SK-N-SH treated with all-trans-retinoic acid at 6 μM for 48 hours (cell line): Measurements from ENCODE around the gene SERPING1.

ENCODE experiments used
- ATAC-seq: fragments of 200-7000 bp; cut with Tn5 transposase; 3 replicates; pipeline ENCODE4 v1.9.1; 2020; ENCODE audit warnings: mild to moderate bottlenecking, moderate library complexity
- ARNTL ChIP-seq: fragments of 450-650 bp; formaldehyde crosslinking; IDR thresholded peaks from 2 replicates; pipeline ENCODE4 v1.5.0; 2020; ENCODE audit warnings: low read depth, mild to moderate bottlenecking, moderate library complexity, borderline replicate concordance
- BACH2 ChIP-seq: fragments of 250-450 bp; sonication (Bioruptor Pico); IDR thresholded peaks from 2 replicates; pipeline ENCODE4 v1.9.0; 2021; ENCODE audit warnings: mild to moderate bottlenecking, borderline replicate concordance
- CSDC2 ChIP-seq: fragments of 250-450 bp; sonication (Bioruptor Pico); IDR thresholded peaks from 2 replicates; pipeline ENCODE4 v1.5.0; 2020; ENCODE audit warnings: mild to moderate bottlenecking, moderate library complexity
- ESRRG ChIP-seq: fragments of 250-450 bp; sonication (Bioruptor Pico); IDR thresholded peaks from 2 replicates; pipeline ENCODE4 v1.6.1; 2021; ENCODE audit warnings: mild to moderate bottlenecking
- GLIS3 ChIP-seq: fragments of 250-450 bp; sonication (Bioruptor Pico); IDR thresholded peaks from 2 replicates; pipeline ENCODE4 v1.5.0; 2020; ENCODE audit warnings: mild to moderate bottlenecking, moderate library complexity
- ISL1 ChIP-seq: fragments of 250-450 bp; sonication (Bioruptor Pico); IDR thresholded peaks from 2 replicates; pipeline ENCODE4 v2.1.2; 2022; ENCODE audit warnings: mild to moderate bottlenecking, moderate library complexity
- OSR1 ChIP-seq: fragments of 250-450 bp; sonication (Bioruptor Pico); IDR thresholded peaks from 2 replicates; pipeline ENCODE4 v1.8.0; 2022; ENCODE audit warnings: moderate library complexity, mild to moderate bottlenecking, inconsistent platforms
- PPARA ChIP-seq: fragments of 250-450 bp; sonication (Bioruptor Pico); IDR thresholded peaks from 2 replicates; pipeline ENCODE4 v1.5.0; 2020; ENCODE audit warnings: mild to moderate bottlenecking, borderline replicate concordance
- RARB ChIP-seq: fragments of 250-450 bp; sonication (Bioruptor Pico); IDR thresholded peaks from 2 replicates; pipeline ENCODE4 v1.8.0; 2021; ENCODE audit warnings: mild to moderate bottlenecking, moderate library complexity
- SNAI2 ChIP-seq: fragments of 250-450 bp; sonication (Bioruptor Pico); IDR thresholded peaks from 2 replicates; pipeline ENCODE4 v1.5.0; 2020; ENCODE audit warnings: mild to moderate bottlenecking, moderate library complexity
- TCF4 ChIP-seq: fragments of 250-450 bp; sonication (Bioruptor Pico); IDR thresholded peaks from 2 replicates; pipeline ENCODE4 v1.8.0; 2021; ENCODE audit warnings: mild to moderate bottlenecking, moderate library complexity, borderline replicate concordance
- TOX ChIP-seq: fragments of 250-450 bp; sonication (Bioruptor Pico); IDR thresholded peaks from 2 replicates; pipeline ENCODE4 v1.8.0; 2021; ENCODE audit warnings: mild to moderate bottlenecking, moderate library complexity, borderline replicate concordance
- ZC3H10 ChIP-seq: fragments of 250-450 bp; sonication (Bioruptor Pico); IDR thresholded peaks from 2 replicates; pipeline ENCODE4 v1.5.1; 2021; ENCODE audit warnings: mild to moderate bottlenecking, moderate library complexity
- ZFP3 ChIP-seq: fragments of 250-450 bp; sonication (Bioruptor Pico); IDR thresholded peaks from 2 replicates; pipeline ENCODE4 v1.5.0; 2020; ENCODE audit warnings: mild to moderate bottlenecking, moderate library complexity
- ZFP30 ChIP-seq: fragments of 450-650 bp; formaldehyde crosslinking; IDR thresholded peaks from 2 replicates; pipeline ENCODE4 v1.5.0; 2022; ENCODE audit warnings: mild to moderate bottlenecking, moderate library complexity
- ZNF565 ChIP-seq: fragments of 450-650 bp; formaldehyde crosslinking; conservative IDR thresholded peaks from 2 replicates; pipeline ENCODE4 v1.5.0; 2020; ENCODE audit warnings: low read depth, mild to moderate bottlenecking, moderate library complexity
- ZNF70 ChIP-seq: fragments of 450-650 bp; formaldehyde crosslinking; IDR thresholded peaks from 2 replicates; pipeline ENCODE4 v1.5.0; 2020; ENCODE audit warnings: mild to moderate bottlenecking, moderate library complexity
- ZNF8 ChIP-seq: fragments of 450-650 bp; formaldehyde crosslinking; IDR thresholded peaks from 2 replicates; pipeline ENCODE4 v1.5.0; 2020; ENCODE audit warnings: mild to moderate bottlenecking, moderate library complexity
- TF ChIP-seq, protein P1 (sequence below): fragments of 250-450 bp; sonication (Bioruptor Pico); IDR thresholded peaks from 2 replicates; pipeline ENCODE4 v1.5.0; 2020; ENCODE audit warnings: mild to moderate bottlenecking, moderate library complexity
- TF ChIP-seq, protein P2 (sequence below): fragments of 250-450 bp; sonication (Bioruptor Pico); IDR thresholded peaks from 2 replicates; pipeline ENCODE4 v1.5.1; 2021; ENCODE audit warnings: mild to moderate bottlenecking, moderate library complexity
- TF ChIP-seq, protein P3 (sequence below): fragments of 250-450 bp; sonication (Bioruptor Pico); IDR thresholded peaks from 2 replicates; pipeline ENCODE4 v1.8.0; 2021; ENCODE audit warnings: low read depth, mild to moderate bottlenecking, moderate library complexity, borderline replicate concordance
- TF ChIP-seq, protein P4 (sequence below): fragments of 250-450 bp; sonication (Bioruptor Pico); IDR thresholded peaks from 2 replicates; pipeline ENCODE4 v1.8.0; 2020; ENCODE audit warnings: mild to moderate bottlenecking, moderate library complexity, borderline replicate concordance
- TF ChIP-seq, protein P5 (sequence below): fragments of 250-450 bp; sonication (Bioruptor Pico); IDR thresholded peaks from 2 replicates; pipeline ENCODE4 v1.5.1; 2020; ENCODE audit warnings: low read depth, mild to moderate bottlenecking, moderate library complexity

Gene SERPING1

DNA sequence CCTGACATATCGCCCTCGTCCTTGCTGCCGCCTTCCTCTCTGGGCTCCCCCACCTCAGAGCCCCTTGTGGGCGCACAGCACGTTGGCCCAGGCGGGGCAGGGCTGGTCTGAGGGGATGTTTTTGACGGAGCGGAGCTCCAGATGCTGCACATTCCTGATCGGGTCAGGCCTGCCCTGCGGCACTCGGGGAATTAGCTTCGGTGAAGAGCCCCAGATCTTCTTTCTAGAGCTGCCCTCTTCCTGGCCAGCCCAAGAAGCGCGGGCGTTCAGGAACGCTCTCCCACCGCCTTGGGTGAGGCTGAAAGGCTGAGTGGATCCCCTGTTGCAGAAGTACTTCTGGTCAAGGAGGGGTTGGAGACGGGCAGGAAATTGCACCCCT lies 40.1 kb downstream of the SERPING1 start:
- no peak for TF ChIP-seq PPARA (CRISPR knock-in tag)
- no peak for TF ChIP-seq ZNF8 (CRISPR knock-in tag)
- TF ChIP-seq ZNF70 (CRISPR knock-in tag), result no peak
- TF ChIP-seq BACH2, result no peak
- TF ChIP-seq, protein P1, sequence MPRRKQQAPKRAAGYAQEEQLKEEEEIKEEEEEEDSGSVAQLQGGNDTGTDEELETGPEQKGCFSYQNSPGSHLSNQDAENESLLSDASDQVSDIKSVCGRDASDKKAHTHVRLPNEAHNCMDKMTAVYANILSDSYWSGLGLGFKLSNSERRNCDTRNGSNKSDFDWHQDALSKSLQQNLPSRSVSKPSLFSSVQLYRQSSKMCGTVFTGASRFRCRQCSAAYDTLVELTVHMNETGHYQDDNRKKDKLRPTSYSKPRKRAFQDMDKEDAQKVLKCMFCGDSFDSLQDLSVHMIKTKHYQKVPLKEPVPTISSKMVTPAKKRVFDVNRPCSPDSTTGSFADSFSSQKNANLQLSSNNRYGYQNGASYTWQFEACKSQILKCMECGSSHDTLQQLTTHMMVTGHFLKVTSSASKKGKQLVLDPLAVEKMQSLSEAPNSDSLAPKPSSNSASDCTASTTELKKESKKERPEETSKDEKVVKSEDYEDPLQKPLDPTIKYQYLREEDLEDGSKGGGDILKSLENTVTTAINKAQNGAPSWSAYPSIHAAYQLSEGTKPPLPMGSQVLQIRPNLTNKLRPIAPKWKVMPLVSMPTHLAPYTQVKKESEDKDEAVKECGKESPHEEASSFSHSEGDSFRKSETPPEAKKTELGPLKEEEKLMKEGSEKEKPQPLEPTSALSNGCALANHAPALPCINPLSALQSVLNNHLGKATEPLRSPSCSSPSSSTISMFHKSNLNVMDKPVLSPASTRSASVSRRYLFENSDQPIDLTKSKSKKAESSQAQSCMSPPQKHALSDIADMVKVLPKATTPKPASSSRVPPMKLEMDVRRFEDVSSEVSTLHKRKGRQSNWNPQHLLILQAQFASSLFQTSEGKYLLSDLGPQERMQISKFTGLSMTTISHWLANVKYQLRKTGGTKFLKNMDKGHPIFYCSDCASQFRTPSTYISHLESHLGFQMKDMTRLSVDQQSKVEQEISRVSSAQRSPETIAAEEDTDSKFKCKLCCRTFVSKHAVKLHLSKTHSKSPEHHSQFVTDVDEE (CRISPR knock-in tag), result no peak
- no peak for TF ChIP-seq ISL1
- TF ChIP-seq TCF4, result no peak
- TF ChIP-seq ZNF565, result no peak
- TF ChIP-seq TOX (CRISPR knock-in tag), result no peak
- TF ChIP-seq ARNTL (CRISPR knock-in tag), result no peak
- no peak for TF ChIP-seq ZC3H10
- TF ChIP-seq RARB (CRISPR knock-in tag), result no peak
- TF ChIP-seq, protein P2, sequence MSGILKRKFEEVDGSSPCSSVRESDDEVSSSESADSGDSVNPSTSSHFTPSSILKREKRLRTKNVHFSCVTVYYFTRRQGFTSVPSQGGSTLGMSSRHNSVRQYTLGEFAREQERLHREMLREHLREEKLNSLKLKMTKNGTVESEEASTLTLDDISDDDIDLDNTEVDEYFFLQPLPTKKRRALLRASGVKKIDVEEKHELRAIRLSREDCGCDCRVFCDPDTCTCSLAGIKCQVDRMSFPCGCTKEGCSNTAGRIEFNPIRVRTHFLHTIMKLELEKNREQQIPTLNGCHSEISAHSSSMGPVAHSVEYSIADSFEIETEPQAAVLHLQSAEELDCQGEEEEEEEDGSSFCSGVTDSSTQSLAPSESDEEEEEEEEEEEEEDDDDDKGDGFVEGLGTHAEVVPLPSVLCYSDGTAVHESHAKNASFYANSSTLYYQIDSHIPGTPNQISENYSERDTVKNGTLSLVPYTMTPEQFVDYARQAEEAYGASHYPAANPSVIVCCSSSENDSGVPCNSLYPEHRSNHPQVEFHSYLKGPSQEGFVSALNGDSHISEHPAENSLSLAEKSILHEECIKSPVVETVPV (CRISPR knock-in tag), result no peak
- no peak for TF ChIP-seq ESRRG (CRISPR knock-in tag)
- TF ChIP-seq ZFP30 (CRISPR knock-in tag), result no peak
- no peak for TF ChIP-seq GLIS3 (CRISPR knock-in tag)
- TF ChIP-seq, protein P3, sequence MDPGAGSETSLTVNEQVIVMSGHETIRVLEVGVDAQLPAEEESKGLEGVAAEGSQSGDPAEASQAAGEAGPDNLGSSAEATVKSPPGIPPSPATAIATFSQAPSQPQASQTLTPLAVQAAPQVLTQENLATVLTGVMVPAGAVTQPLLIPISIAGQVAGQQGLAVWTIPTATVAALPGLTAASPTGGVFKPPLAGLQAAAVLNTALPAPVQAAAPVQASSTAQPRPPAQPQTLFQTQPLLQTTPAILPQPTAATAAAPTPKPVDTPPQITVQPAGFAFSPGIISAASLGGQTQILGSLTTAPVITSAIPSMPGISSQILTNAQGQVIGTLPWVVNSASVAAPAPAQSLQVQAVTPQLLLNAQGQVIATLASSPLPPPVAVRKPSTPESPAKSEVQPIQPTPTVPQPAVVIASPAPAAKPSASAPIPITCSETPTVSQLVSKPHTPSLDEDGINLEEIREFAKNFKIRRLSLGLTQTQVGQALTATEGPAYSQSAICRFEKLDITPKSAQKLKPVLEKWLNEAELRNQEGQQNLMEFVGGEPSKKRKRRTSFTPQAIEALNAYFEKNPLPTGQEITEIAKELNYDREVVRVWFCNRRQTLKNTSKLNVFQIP (CRISPR knock-in tag), result no peak
- TF ChIP-seq, protein P4, sequence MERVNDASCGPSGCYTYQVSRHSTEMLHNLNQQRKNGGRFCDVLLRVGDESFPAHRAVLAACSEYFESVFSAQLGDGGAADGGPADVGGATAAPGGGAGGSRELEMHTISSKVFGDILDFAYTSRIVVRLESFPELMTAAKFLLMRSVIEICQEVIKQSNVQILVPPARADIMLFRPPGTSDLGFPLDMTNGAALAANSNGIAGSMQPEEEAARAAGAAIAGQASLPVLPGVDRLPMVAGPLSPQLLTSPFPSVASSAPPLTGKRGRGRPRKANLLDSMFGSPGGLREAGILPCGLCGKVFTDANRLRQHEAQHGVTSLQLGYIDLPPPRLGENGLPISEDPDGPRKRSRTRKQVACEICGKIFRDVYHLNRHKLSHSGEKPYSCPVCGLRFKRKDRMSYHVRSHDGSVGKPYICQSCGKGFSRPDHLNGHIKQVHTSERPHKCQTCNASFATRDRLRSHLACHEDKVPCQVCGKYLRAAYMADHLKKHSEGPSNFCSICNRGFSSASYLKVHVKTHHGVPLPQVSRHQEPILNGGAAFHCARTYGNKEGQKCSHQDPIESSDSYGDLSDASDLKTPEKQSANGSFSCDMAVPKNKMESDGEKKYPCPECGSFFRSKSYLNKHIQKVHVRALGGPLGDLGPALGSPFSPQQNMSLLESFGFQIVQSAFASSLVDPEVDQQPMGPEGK (CRISPR knock-in tag), result no peak
- TF ChIP-seq, protein P5, sequence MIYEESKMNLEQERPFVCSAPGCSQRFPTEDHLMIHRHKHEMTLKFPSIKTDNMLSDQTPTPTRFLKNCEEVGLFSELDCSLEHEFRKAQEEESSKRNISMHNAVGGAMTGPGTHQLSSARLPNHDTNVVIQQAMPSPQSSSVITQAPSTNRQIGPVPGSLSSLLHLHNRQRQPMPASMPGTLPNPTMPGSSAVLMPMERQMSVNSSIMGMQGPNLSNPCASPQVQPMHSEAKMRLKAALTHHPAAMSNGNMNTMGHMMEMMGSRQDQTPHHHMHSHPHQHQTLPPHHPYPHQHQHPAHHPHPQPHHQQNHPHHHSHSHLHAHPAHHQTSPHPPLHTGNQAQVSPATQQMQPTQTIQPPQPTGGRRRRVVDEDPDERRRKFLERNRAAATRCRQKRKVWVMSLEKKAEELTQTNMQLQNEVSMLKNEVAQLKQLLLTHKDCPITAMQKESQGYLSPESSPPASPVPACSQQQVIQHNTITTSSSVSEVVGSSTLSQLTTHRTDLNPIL (CRISPR knock-in tag), result no peak
- no peak for TF ChIP-seq SNAI2
- ATAC-seq, result peak; percentile 32

DNA sequence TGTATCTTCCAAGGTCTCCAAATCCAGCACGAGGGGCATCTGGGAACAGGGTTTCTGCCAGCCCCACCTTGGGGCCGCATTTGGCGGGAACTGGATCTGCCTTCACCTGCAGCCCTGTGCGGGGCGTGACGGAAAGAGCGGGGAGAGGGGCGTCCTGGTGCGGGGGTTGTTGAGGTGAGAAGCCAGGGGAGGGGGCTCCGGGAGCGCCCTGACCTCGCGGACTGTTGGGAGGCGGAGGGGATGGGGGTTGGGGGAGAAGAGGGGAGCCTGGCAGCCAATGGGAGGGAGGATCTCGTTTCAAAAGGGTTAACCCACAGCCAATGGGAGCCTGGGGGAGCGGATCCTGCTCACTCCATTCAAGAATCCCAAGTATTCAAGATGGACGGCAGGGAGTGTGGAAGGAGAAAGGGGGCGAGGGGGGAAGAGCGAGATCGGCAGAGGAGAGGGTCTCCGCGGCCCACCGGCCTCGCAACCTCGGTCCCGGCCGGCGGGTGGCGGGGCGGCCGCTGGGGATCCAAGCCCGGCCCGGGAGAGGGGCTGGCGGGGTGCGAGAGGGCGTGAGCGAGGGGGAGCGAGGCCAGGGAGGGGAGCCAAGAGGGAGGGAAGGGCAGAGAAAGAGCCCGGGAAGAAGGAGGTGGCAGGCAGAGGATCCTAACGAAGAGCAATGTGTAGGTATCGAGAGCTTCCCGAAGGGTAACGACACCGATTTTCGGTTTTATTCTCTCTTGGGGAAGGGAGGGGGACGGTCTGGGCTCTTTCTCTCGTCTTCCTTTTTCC lies 40.7 kb downstream of the SERPING1 start:
- ATAC-seq, result peak; percentile 98
- TF ChIP-seq ARNTL (CRISPR knock-in tag), result no peak
- no peak for TF ChIP-seq OSR1 (CRISPR knock-in tag)
- TF ChIP-seq TOX (CRISPR knock-in tag), result no peak
- TF ChIP-seq ISL1, result no peak
- no peak for TF ChIP-seq ZNF70 (CRISPR knock-in tag)
- TF ChIP-seq, protein P2 (CRISPR knock-in tag), result no peak
- TF ChIP-seq ZNF565, result no peak
- TF ChIP-seq, protein P1 (CRISPR knock-in tag), result no peak
- TF ChIP-seq ESRRG (CRISPR knock-in tag), result no peak
- no peak for TF ChIP-seq SNAI2
- TF ChIP-seq ZC3H10, result no peak
- TF ChIP-seq, protein P5 (CRISPR knock-in tag), result no peak
- no peak for TF ChIP-seq CSDC2
- no peak for TF ChIP-seq PPARA (CRISPR knock-in tag)
- no peak for TF ChIP-seq GLIS3 (CRISPR knock-in tag)
- TF ChIP-seq RARB (CRISPR knock-in tag), result no peak
- no peak for TF ChIP-seq ZFP3 (CRISPR knock-in tag)
